Gastroesophageal sphincter (tissue), 4 donors: ENCODE results near the gene IL22RA1. TPM values are rescaled to one million over a fixed set of nuclear protein-coding genes. Genes with fewer than 3 reads are reported as not detected.

Experiments
- ATAC-seq: fragments of 150-250 bp; one replicate; pipeline ENCODE4 v1.9.1; 2016; ENCODE audit warnings: mild to moderate bottlenecking, moderate library complexity
- H3K27ac ChIP-seq, 4 donors: fragments of 200-600 bp; sonication (generic) in 3 of 4; 1 replicate in 3 of 4; 2 replicates in 1 of 4; pipeline ENCODE4 v1.5.1; 2016 to 2019
- H3K27me3 ChIP-seq: fragments of 200-600 bp; sonication (generic); one replicate; pipeline ENCODE4 v1.5.1; 2019
- H3K36me3 ChIP-seq, 2 donors: fragments of 200-600 bp; sonication (generic); one replicate each; pipeline ENCODE4 v1.5.1; 2019; ENCODE audit warnings: control low read depth in 1 of 2
- H3K4me1 ChIP-seq, 3 donors: fragments of 200-600 bp; sonication (generic); 1 replicate in 2 of 3; 2 replicates in 1 of 3; pipeline ENCODE4 v1.5.1; 2016 to 2019; ENCODE audit warnings: control low read depth in 2 of 3
- H3K4me3 ChIP-seq, 2 donors: fragments of 200-600 bp; sonication (generic); one replicate each; pipeline ENCODE4 v1.5.1; 2019; ENCODE audit warnings: mild to moderate bottlenecking in 1 of 2, moderate library complexity in 1 of 2
- H3K9me3 ChIP-seq, 3 donors: fragments of 200-600 bp; sonication (generic); one replicate each; pipeline ENCODE4 v1.5.1; 2017 to 2019; ENCODE audit warnings: control low read depth in 2 of 3
- EP300 ChIP-seq: sonication (generic); formaldehyde crosslinking; IDR thresholded peaks from one replicate; pipeline ENCODE4 v1.6.1; 2017; ENCODE audit warnings: antibody characterized with exemption, mild to moderate bottlenecking
- POLR2A ChIP-seq, 2 donors: fragments of 450-650 bp; IDR thresholded peaks; one replicate each; pipeline ENCODE4 v1.6.1; 2017; ENCODE audit warnings: antibody characterized with exemption in 2 of 2, mild to moderate bottlenecking in 2 of 2, moderate library complexity in 1 of 2
- POLR2AphosphoS5 ChIP-seq: sonication (generic); formaldehyde crosslinking; IDR thresholded peaks from one replicate; pipeline ENCODE4 v1.6.1; 2017; ENCODE audit warnings: antibody characterized with exemption
- WGBS, 2 donors: methylation state at CpG; one replicate each; pipeline ENCODE4 v1.1.5; 2018; ENCODE audit warnings: low coverage in 1 of 2; 5-methylcytosine and 5-hydroxymethylcytosine counted together
- total RNA-seq, 4 donors: library from RNA; depleted of rRNA; stranded (reverse); fragments of >200 nt; gene quantifications; one replicate each; pipeline ENCODE4 v1.1.0, GENCODE V29; 2016
- TF ChIP-seq, protein P1 (sequence below), 4 experiments: fragments of 200-600 bp in 2 of 4; fragments of 450-650 bp in 2 of 4; sonication (generic) in 1 of 4; IDR thresholded peaks; one replicate each; pipeline ENCODE4 v1.5.1; 2017 to 2019; ENCODE audit warnings: antibody characterized with exemption in 4 of 4, mild to moderate bottlenecking in 2 of 4, moderate library complexity in 2 of 4

IL22RA1 gene
- total RNA-seq, 4 donors from 2014 or later, result 0.57 to 0.58 TPM; not detected in 2

GRCh38 chr1:24093732-24094131 lies 49.2 kb downstream of the IL22RA1 start:
- no peaks in the 10 kb centered on the region for H3K36me3 ChIP-seq
- H3K27ac ChIP-seq, result no peak overlapping the region

DNA sequence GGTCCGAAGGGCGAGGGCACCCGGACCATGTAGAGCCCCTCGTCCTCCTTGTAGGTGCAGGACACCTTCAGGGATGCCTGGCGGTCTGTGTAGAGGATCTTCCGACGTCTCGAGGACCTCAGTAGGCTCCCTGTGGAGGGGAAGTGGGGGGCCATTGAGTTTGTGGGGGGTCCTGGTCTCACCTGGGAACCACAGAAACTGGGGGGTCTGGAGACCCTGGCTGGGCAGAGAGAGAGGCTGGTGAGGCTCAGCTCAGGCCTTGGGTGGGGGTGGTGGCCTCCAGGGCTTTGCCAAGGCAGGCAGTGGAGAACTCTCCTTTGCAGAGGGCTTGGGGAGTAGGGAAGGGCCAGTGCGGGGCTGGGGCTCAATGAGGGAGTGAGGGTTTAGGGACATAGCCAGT lies 50.0 kb downstream of the IL22RA1 start:
- WGBS, 2 donors, result 100% methylated on average over 1 of the region's 9 CpGs; no CpG with 5 or more reads in 1 of the 2 donors
- no peak for TF ChIP-seq EP300
- TF ChIP-seq POLR2A (IDR thresholded peaks at IDR 0.05), result no peak
- TF ChIP-seq, protein P1, sequence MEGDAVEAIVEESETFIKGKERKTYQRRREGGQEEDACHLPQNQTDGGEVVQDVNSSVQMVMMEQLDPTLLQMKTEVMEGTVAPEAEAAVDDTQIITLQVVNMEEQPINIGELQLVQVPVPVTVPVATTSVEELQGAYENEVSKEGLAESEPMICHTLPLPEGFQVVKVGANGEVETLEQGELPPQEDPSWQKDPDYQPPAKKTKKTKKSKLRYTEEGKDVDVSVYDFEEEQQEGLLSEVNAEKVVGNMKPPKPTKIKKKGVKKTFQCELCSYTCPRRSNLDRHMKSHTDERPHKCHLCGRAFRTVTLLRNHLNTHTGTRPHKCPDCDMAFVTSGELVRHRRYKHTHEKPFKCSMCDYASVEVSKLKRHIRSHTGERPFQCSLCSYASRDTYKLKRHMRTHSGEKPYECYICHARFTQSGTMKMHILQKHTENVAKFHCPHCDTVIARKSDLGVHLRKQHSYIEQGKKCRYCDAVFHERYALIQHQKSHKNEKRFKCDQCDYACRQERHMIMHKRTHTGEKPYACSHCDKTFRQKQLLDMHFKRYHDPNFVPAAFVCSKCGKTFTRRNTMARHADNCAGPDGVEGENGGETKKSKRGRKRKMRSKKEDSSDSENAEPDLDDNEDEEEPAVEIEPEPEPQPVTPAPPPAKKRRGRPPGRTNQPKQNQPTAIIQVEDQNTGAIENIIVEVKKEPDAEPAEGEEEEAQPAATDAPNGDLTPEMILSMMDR (IDR thresholded peaks at IDR 0.05), result no peak
- TF ChIP-seq POLR2AphosphoS5, result no peak
- no peak overlapping the region for H3K27ac ChIP-seq
- ATAC-seq, result no peak
- H3K4me3 ChIP-seq, result no peak overlapping the region
- H3K36me3 ChIP-seq, result no peaks in the 10 kb centered on the region
- H3K27me3 ChIP-seq, result no peaks in the 10 kb centered on the region
- H3K9me3 ChIP-seq, result no peaks in the 10 kb centered on the region
- no peaks in the 10 kb centered on the region for H3K4me1 ChIP-seq

More at GRCh38 chr1:24093732-24094131, 49.2 kb downstream of the IL22RA1 start:
- H3K4me3 ChIP-seq, result no peak overlapping the region
- no peaks in the 10 kb centered on the region for H3K4me1 ChIP-seq
- TF ChIP-seq POLR2AphosphoS5 (no peak), EP300 (no peak), POLR2A (IDR thresholded peaks at IDR 0.05) (no peak)
- TF ChIP-seq, protein P1 (IDR thresholded peaks at IDR 0.05), result no peak
- no peak for ATAC-seq
- 76 to 90% methylated on average over 2 to 3 of the region's 9 CpGs for WGBS, 2 donors
- H3K9me3 ChIP-seq, result no peaks in the 10 kb centered on the region
- no peaks in the 10 kb centered on the region for H3K27me3 ChIP-seq

GRCh38 chr1:24091971-24092482 lies 50.9 kb downstream of the IL22RA1 start:
- ATAC-seq, result no peak
- Histone ChIP-seq H3K27me3 (no peaks in the 10 kb centered on the region), H3K4me1 (no peaks in the 10 kb centered on the region), H3K36me3 (no peaks in the 10 kb centered on the region), H3K27ac (no peak overlapping the region), H3K4me3 (no peak overlapping the region), H3K9me3 (no peaks in the 10 kb centered on the region)
- WGBS, 2 donors, result 80 to 85% methylated on average over 1 to 4 of the region's 13 CpGs
- no peak for TF ChIP-seq EP300
- TF ChIP-seq POLR2A (IDR thresholded peaks at IDR 0.05), result no peak
- TF ChIP-seq POLR2AphosphoS5, result no peak
- TF ChIP-seq, protein P1 (IDR thresholded peaks at IDR 0.05), result no peak

DNA sequence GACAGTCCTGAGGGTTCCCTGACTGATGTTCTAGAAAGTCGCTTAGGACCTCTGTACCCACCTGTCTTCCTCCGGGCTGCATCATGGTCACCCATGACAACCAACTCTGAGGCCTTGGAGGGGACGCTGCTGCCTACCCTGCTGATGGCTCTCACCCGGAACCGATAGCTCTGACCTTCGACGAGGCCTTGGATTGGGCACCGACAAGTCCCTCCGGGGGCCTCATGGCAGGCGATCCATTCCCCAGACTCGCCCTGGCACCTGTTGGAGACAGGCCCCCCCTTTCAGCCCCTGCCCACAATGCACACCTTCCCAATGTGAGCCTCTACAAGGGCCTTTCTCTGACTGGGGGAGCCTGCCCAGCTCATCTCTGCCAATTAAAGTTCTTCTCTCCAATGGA lies 52.2 kb downstream of the IL22RA1 start:
- H3K27ac ChIP-seq, result no peak overlapping the region
- H3K36me3 ChIP-seq, result no peaks in the 10 kb centered on the region
- no peak for ATAC-seq
- WGBS, 2 donors, result 100% methylated on average over 1 of the region's 11 CpGs; no CpG with 5 or more reads in 1 of the 2 donors
- no peaks in the 10 kb centered on the region for H3K9me3 ChIP-seq
- no peaks in the 10 kb centered on the region for H3K4me1 ChIP-seq
- no peak for TF ChIP-seq EP300
- TF ChIP-seq, protein P1 (IDR thresholded peaks at IDR 0.05), result no peak
- no peak for TF ChIP-seq POLR2AphosphoS5
- TF ChIP-seq POLR2A (IDR thresholded peaks at IDR 0.05), result no peak
- H3K4me3 ChIP-seq, result no peak overlapping the region
- no peaks in the 10 kb centered on the region for H3K27me3 ChIP-seq

DNA sequence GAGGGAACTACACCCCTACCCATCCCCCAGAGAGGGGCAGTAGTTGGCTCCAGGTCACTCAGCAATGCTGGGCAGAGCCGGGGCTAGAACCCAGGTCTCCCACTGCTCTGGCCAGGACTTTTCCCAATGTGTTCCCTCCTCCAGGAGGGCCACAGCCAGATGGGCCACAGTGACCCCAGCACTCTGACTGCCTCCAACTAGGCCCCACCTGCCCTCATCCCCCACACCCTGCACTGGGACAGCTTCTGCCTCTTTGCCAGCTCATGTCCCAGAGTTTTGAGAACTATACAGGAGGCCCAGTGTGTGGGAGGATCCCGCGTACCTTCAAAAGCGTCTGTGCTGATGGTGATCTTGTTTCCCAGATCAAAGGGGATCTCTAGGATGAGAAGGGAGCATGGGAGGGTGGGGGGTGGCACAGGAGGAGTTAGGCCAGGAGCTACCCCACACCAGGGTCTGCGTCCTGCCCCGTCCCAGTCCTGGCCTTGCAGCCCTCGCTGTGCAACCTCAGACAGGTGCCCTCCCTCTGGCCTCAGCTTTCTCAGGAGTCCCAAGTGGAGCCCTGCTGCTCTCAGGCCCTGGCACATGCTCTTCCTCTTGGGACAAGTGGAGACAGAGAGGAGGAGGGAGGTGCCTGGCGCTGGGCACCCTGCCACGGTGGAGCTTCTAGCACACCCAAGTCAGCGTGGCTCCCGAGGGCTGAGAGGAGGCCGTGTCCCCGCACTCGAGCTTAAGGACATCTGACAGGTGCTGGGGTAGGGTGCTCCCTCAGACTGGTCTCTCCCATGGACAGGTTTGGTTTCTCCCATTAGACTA lies 53.0 kb downstream of the IL22RA1 start:
- H3K36me3 ChIP-seq, result no peaks in the 10 kb centered on the region
- no peak for ATAC-seq
- TF ChIP-seq EP300 (no peak), POLR2AphosphoS5 (no peak), POLR2A (IDR thresholded peaks at IDR 0.05) (no peak)
- TF ChIP-seq, protein P1 (IDR thresholded peaks at IDR 0.05), result no peak
- no peaks in the 10 kb centered on the region for H3K27me3 ChIP-seq
- no peak overlapping the region for H3K4me3 ChIP-seq
- no peaks in the 10 kb centered on the region for H3K4me1 ChIP-seq
- no peak overlapping the region for H3K27ac ChIP-seq
- WGBS, 2 donors, result 87% methylated on average over 3 of the region's 14 CpGs; no CpG with 5 or more reads in 1 of the 2 donors
- no peaks in the 10 kb centered on the region for H3K9me3 ChIP-seq
